ENCODE measurements around the gene KIF7.

DNA sequence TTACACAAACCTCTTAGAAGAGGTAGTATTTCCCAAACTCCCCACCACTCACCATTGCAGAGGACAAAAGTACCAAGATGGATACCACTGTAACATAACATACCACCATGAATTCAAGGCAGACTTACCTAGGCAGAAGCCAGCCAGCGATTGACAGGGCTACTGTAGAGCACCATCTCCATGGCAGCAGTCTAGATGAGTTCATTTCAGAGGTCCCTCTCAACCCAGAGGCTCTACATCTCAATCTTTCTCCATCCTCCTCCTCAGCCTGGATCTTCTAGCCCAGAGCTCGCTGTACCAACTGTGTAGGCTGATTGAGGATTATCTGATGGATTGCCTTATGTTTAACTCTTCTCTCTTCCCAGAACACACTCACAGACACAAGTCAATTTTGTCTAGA lies 25.9 kb upstream of the KIF7 start:
- no peak for TF ChIP-seq EZH2phosphoT487 (IDR thresholded peaks at IDR 0.05; ENCODE audit: unreplicated experiment)
- TF ChIP-seq CREB1 (CRISPR knock-in tag; IDR thresholded peaks at IDR 0.05; ENCODE audit: low read depth), result no peak
- TF ChIP-seq JUNB (IDR thresholded peaks at IDR 0.05; ENCODE audit: unreplicated experiment), result no peak
- TF ChIP-seq, protein P1, sequence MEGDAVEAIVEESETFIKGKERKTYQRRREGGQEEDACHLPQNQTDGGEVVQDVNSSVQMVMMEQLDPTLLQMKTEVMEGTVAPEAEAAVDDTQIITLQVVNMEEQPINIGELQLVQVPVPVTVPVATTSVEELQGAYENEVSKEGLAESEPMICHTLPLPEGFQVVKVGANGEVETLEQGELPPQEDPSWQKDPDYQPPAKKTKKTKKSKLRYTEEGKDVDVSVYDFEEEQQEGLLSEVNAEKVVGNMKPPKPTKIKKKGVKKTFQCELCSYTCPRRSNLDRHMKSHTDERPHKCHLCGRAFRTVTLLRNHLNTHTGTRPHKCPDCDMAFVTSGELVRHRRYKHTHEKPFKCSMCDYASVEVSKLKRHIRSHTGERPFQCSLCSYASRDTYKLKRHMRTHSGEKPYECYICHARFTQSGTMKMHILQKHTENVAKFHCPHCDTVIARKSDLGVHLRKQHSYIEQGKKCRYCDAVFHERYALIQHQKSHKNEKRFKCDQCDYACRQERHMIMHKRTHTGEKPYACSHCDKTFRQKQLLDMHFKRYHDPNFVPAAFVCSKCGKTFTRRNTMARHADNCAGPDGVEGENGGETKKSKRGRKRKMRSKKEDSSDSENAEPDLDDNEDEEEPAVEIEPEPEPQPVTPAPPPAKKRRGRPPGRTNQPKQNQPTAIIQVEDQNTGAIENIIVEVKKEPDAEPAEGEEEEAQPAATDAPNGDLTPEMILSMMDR (conservative IDR thresholded peaks at IDR 0.05; ENCODE audit: low read depth in 2 of 2), result no peak
- TF ChIP-seq EZH2 (IDR thresholded peaks at IDR 0.05; ENCODE audit: low read depth, unreplicated experiment), result no peak
- TF ChIP-seq POLR2AphosphoS5 (IDR thresholded peaks at IDR 0.05; ENCODE audit: low read depth), result no peak
- TF ChIP-seq ZNF331 (CRISPR knock-in tag; IDR thresholded peaks at IDR 0.05; ENCODE audit: low read depth), result no peak

All from GM23338 (cell line).